ENCODE results near the gene ITGA1. TPM values are rescaled to one million over a fixed set of nuclear protein-coding genes. Genes with fewer than 3 reads are reported as not detected.

The ITGA1 gene
- total and polyA plus RNA-seq, 2 of the 13 experiments (the other 11 are each of a cell fraction or from before 2014, with no cell fraction given): 23.1 to 28.6 TPM

- TF ChIP-seq DZIP1 (CRISPR knock-in tag; IDR thresholded peaks at IDR 0.05) (no peak), POGZ (CRISPR knock-in tag; IDR thresholded peaks at IDR 0.05) (no peak), ZNF709 (CRISPR knock-in tag; IDR thresholded peaks at IDR 0.05) (0 out of 2 replicates have a peak, but pooled peaks have one; percentile 7), GABPA (IDR thresholded peaks at IDR 0.05; ENCODE audit: low read depth, low read length) (no peak), GABPA (CRISPR knock-in tag; IDR thresholded peaks at IDR 0.05; ENCODE audit: low read depth) (no peak; the same call in 1 of the 2 replicates), TAF1 (CRISPR knock-in tag; IDR thresholded peaks at IDR 0.05) (peak; percentile 88), TEAD2 (CRISPR knock-in tag; IDR thresholded peaks at IDR 0.05) (no peak), MBNL3 (CRISPR knock-in tag; conservative IDR thresholded peaks at IDR 0.05) (no peak), ZNF589 (CRISPR knock-in tag; conservative IDR thresholded peaks at IDR 0.05) (no peak; the same call in 1 of the 2 replicates), ZNF296 (CRISPR knock-in tag; conservative IDR thresholded peaks at IDR 0.05) (no peak), ZNF607 (CRISPR knock-in tag; IDR thresholded peaks at IDR 0.05; ENCODE audit: borderline replicate concordance) (0 out of 2 replicates have a peak, but pooled peaks have one; percentile 14), ZNF629 (CRISPR knock-in tag; conservative IDR thresholded peaks at IDR 0.05) (0 out of 2 replicates have a peak, but pooled peaks have one; percentile 9), RORA (CRISPR knock-in tag; IDR thresholded peaks at IDR 0.05) (no peak), FOXJ3 (CRISPR knock-in tag; IDR thresholded peaks at IDR 0.05; ENCODE audit: borderline replicate concordance) (0 out of 2 replicates have a peak, but pooled peaks have one; percentile 31), KLF9 (CRISPR knock-in tag; IDR thresholded peaks at IDR 0.05; ENCODE audit: low read depth) (peak; percentile 89; the same call in 1 of the 2 replicates), TOE1 (CRISPR knock-in tag; IDR thresholded peaks at IDR 0.05) (no peak), ZNF280D (CRISPR knock-in tag; IDR thresholded peaks at IDR 0.05) (no peak), ZNF605 (CRISPR knock-in tag; IDR thresholded peaks at IDR 0.05) (no peak), TAF15 (IDR thresholded peaks at IDR 0.05; ENCODE audit: low read depth, low read length, poor library complexity, severe bottlenecking) (peak; percentile 35), ZNF235 (CRISPR knock-in tag; IDR thresholded peaks at IDR 0.05; ENCODE audit: borderline replicate concordance) (no peak), AKAP8 (CRISPR knock-in tag; IDR thresholded peaks at IDR 0.05) (no peak)
- TF ChIP-seq, protein P1, sequence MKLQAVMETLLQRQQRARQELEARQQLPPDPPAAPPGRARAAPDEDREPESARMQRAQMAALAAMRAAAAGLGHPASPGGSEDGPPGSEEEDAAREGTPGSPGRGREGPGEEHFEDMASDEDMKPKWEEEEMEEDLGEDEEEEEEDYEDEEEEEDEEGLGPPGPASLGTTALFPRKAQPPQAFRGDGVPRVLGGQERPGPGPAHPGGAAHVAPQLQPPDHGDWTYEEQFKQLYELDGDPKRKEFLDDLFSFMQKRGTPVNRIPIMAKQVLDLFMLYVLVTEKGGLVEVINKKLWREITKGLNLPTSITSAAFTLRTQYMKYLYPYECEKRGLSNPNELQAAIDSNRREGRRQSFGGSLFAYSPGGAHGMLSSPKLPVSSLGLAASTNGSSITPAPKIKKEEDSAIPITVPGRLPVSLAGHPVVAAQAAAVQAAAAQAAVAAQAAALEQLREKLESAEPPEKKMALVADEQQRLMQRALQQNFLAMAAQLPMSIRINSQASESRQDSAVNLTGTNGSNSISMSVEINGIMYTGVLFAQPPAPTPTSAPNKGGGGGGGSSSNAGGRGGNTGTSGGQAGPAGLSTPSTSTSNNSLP (IDR thresholded peaks at IDR 0.05; ENCODE audit: low read depth, low read length): no peak
- TF ChIP-seq, protein P2, sequence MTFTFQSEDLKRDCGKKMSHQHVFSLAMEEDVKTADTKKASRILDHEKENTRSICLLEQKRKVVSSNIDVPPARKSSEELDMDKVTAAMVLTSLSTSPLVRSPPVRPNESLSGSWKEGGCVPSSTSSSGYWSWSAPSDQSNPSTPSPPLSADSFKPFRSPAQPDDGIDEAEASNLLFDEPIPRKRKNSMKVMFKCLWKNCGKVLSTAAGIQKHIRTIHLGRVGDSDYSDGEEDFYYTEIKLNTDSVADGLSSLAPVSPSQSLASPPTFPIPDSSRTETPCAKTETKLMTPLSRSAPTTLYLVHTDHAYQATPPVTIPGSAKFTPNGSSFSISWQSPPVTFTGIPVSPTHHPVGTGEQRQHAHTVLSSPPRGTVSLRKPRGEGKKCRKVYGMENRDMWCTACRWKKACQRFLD (CRISPR knock-in tag; IDR thresholded peaks at IDR 0.05; ENCODE audit: borderline replicate concordance): 0 out of 2 replicates have a peak, but pooled peaks have one; percentile 69
These were observed 12.3 kb downstream of the ITGA1 start (continued) for GRCh38 chr5:52799983-52800393.

All from HepG2 (cell line).